Measurements from ENCODE around the gene SHCBP1L.
A peak's percentile ranks its signal among the peaks of the same experiment; 100 is the strongest.

The SHCBP1L gene

DNA sequence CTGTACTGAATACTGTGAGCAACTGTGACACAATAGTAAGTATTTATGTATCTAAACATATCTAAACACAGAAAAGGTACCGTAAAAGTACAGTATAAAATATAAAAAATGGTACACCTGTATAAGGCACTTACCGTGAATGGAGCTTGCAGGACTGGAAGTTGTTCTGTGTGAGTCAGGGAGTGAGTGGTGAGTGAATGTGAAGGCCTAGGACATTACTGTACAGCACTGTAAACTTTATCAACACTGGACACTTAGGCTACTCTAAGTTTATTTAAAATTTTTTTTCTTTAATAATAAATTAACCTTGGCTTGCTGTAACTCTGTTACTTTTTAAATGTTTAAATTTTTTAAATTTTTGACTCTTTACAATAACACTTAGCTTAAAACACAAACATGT lies 24.5 kb upstream of the SHCBP1L start:
- Histone ChIP-seq H3K18ac (ENCODE audit: low read depth in 1 of 2, low read length in 2 of 2) (no peak overlapping the region), H3K4me3 (ENCODE audit: insufficient read depth in 1 of 2, low read depth in 1 of 2, low read length in 2 of 2) (no peak overlapping the region), H3K4me2 (ENCODE audit: low read length, poor library complexity, severe bottlenecking) (no peak overlapping the region), H2BK120ac (ENCODE audit: low read depth, low read length) (no peak overlapping the region), H2BK15ac (ENCODE audit: low read depth, poor library complexity, severe bottlenecking) (no peak overlapping the region), H3K9me3 (ENCODE audit: control insufficient read depth, low read length) (no peaks in the 10 kb centered on the region), H3K36me3 (ENCODE audit: control insufficient read depth in 1 of 2, insufficient read depth in 2 of 2, low read depth in 1 of 2, low read length in 2 of 2) (no peaks in the 10 kb centered on the region), H2BK5ac (ENCODE audit: low read depth, low read length, poor library complexity, severe bottlenecking) (no peak overlapping the region), H3K14ac (ENCODE audit: low read length in 2 of 2) (no peak overlapping the region), H3K4ac (ENCODE audit: low read depth in 1 of 2, low read length in 2 of 2) (no peak overlapping the region), H3K27ac (ENCODE audit: low read length, poor library complexity, severe bottlenecking) (no peak overlapping the region), H3K23ac (ENCODE audit: low read length in 2 of 2) (no peak overlapping the region), H3K79me1 (replicated peaks; ENCODE audit: low read length, poor library complexity, severe bottlenecking) (no peaks in the 10 kb centered on the region), H2BK12ac (ENCODE audit: low read length in 2 of 2) (no peak overlapping the region), H3K4me1 (ENCODE audit: control insufficient read depth, insufficient read depth, low read depth, low read length) (no peaks in the 10 kb centered on the region), H2AK5ac (ENCODE audit: low read length, severe bottlenecking) (no peak overlapping the region), H3K9ac (ENCODE audit: low read length) (no peak overlapping the region), H2AFZ (ENCODE audit: low read depth, low read length) (no peak overlapping the region), H4K91ac (ENCODE audit: low read length) (no peak overlapping the region), H4K8ac (ENCODE audit: low read length) (no peak overlapping the region), H3K27me3 (ENCODE audit: control insufficient read depth in 1 of 2, insufficient read depth in 1 of 2, low read length in 2 of 2) (no peaks in the 10 kb centered on the region)
- no peak for DNase-seq
- no CpG with 5 or more reads among the region's 2 CpGs for WGBS

GRCh38 chr1:182974506-182975191 lies 21.7 kb upstream of the SHCBP1L start:
- peak; percentile 9 for DNase-seq
- no peak overlapping the region for H3K14ac ChIP-seq (ENCODE audit: low read length in 2 of 2)

GRCh38 chr1:182972829-182973228 lies 19.9 kb upstream of the SHCBP1L start:
- H3K4me3 ChIP-seq (ENCODE audit: insufficient read depth in 1 of 2, low read depth in 1 of 2, low read length in 2 of 2) = no peak overlapping the region
- no peak overlapping the region for H3K27ac ChIP-seq (ENCODE audit: low read length, poor library complexity, severe bottlenecking)
- no peak overlapping the region for H2BK12ac ChIP-seq (ENCODE audit: low read length in 2 of 2)
- H2BK120ac ChIP-seq (ENCODE audit: low read depth, low read length) = no peak overlapping the region
- H3K9ac ChIP-seq (ENCODE audit: low read length) = no peak overlapping the region
- H3K4me2 ChIP-seq (ENCODE audit: low read length, poor library complexity, severe bottlenecking) = no peak overlapping the region
- H3K79me1 ChIP-seq (replicated peaks; ENCODE audit: low read length, poor library complexity, severe bottlenecking) = no peaks in the 10 kb centered on the region
- no peak overlapping the region for H3K4ac ChIP-seq (ENCODE audit: low read depth in 1 of 2, low read length in 2 of 2)
- H3K36me3 ChIP-seq (ENCODE audit: control insufficient read depth in 1 of 2, insufficient read depth in 2 of 2, low read depth in 1 of 2, low read length in 2 of 2) = no peaks in the 10 kb centered on the region
- no peak overlapping the region for H4K8ac ChIP-seq (ENCODE audit: low read length)
- H3K14ac ChIP-seq (ENCODE audit: low read length in 2 of 2) = no peak overlapping the region
- no peak overlapping the region for H4K91ac ChIP-seq (ENCODE audit: low read length)
- no peak overlapping the region for H2BK15ac ChIP-seq (ENCODE audit: low read depth, poor library complexity, severe bottlenecking)
- H3K9me3 ChIP-seq (ENCODE audit: control insufficient read depth, low read length) = no peaks in the 10 kb centered on the region
- H2AK5ac ChIP-seq (ENCODE audit: low read length, severe bottlenecking) = no peak overlapping the region
- WGBS = 97% methylated on average over 6 of the region's 6 CpGs
- no peak overlapping the region for H3K23ac ChIP-seq (ENCODE audit: low read length in 2 of 2)
- no peak overlapping the region for H2BK5ac ChIP-seq (ENCODE audit: low read depth, low read length, poor library complexity, severe bottlenecking)
- H3K27me3 ChIP-seq (ENCODE audit: control insufficient read depth in 1 of 2, insufficient read depth in 1 of 2, low read length in 2 of 2) = no peaks in the 10 kb centered on the region
- DNase-seq = no peak
- no peak overlapping the region for H3K18ac ChIP-seq (ENCODE audit: low read depth in 1 of 2, low read length in 2 of 2)
- H3K4me1 ChIP-seq (ENCODE audit: control insufficient read depth, insufficient read depth, low read depth, low read length) = no peaks in the 10 kb centered on the region
- no peak overlapping the region for H2AFZ ChIP-seq (ENCODE audit: low read depth, low read length)

More at GRCh38 chr1:182974506-182975191, 21.7 kb upstream of the SHCBP1L start:
- Histone ChIP-seq H3K18ac (ENCODE audit: low read depth in 1 of 2, low read length in 2 of 2) (no peak overlapping the region), H2AFZ (ENCODE audit: low read depth, low read length) (no peak overlapping the region), H4K91ac (ENCODE audit: low read length) (no peak overlapping the region), H3K4ac (ENCODE audit: low read depth in 1 of 2, low read length in 2 of 2) (no peak overlapping the region), H3K27ac (ENCODE audit: low read length, poor library complexity, severe bottlenecking) (no peak overlapping the region), H3K36me3 (ENCODE audit: control insufficient read depth in 1 of 2, insufficient read depth in 2 of 2, low read depth in 1 of 2, low read length in 2 of 2) (no peaks in the 10 kb centered on the region), H4K8ac (ENCODE audit: low read length) (no peak overlapping the region), H3K79me1 (replicated peaks; ENCODE audit: low read length, poor library complexity, severe bottlenecking) (no peaks in the 10 kb centered on the region), H3K9ac (ENCODE audit: low read length) (peak overlapping the region; percentile 0), H3K4me2 (ENCODE audit: low read length, poor library complexity, severe bottlenecking) (no peak overlapping the region), H2BK5ac (ENCODE audit: low read depth, low read length, poor library complexity, severe bottlenecking) (no peak overlapping the region), H2BK15ac (ENCODE audit: low read depth, poor library complexity, severe bottlenecking) (no peak overlapping the region), H3K27me3 (ENCODE audit: control insufficient read depth in 1 of 2, insufficient read depth in 1 of 2, low read length in 2 of 2) (no peaks in the 10 kb centered on the region), H2BK120ac (ENCODE audit: low read depth, low read length) (no peak overlapping the region), H3K4me3 (ENCODE audit: insufficient read depth in 1 of 2, low read depth in 1 of 2, low read length in 2 of 2) (no peak overlapping the region), H3K9me3 (ENCODE audit: control insufficient read depth, low read length) (no peaks in the 10 kb centered on the region), H3K4me1 (ENCODE audit: control insufficient read depth, insufficient read depth, low read depth, low read length) (no peaks in the 10 kb centered on the region), H3K23ac (ENCODE audit: low read length in 2 of 2) (no peak overlapping the region), H2BK12ac (ENCODE audit: low read length in 2 of 2) (no peak overlapping the region), H2AK5ac (ENCODE audit: low read length, severe bottlenecking) (no peak overlapping the region)
- 78% methylated on average over 2 of the region's 2 CpGs for WGBS

DNA sequence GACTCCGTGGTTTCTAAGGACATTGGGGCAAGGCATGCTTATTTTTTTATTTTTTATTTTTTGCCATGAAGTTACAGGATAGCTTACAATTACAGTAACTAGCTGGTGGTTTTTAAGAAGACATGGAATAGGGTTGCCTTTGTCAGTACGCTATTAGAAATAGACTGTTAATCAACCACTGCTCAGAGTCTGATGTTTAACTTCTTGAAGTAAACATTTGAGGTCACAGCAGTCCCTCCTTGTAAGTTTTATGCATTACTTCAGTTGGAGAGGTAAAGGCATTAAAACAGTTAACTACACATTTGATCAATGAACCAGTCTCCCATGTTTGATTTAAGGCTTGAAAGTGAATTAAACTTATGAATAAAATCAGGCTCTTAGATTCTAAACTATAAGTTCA lies 19.3 kb upstream of the SHCBP1L start:
- Histone ChIP-seq H3K4me3 (ENCODE audit: insufficient read depth in 1 of 2, low read depth in 1 of 2, low read length in 2 of 2) (no peak overlapping the region), H3K79me1 (replicated peaks; ENCODE audit: low read length, poor library complexity, severe bottlenecking) (no peaks in the 10 kb centered on the region), H4K8ac (ENCODE audit: low read length) (no peak overlapping the region), H3K4ac (ENCODE audit: low read depth in 1 of 2, low read length in 2 of 2) (no peak overlapping the region), H3K4me1 (ENCODE audit: control insufficient read depth, insufficient read depth, low read depth, low read length) (no peaks in the 10 kb centered on the region), H2BK120ac (ENCODE audit: low read depth, low read length) (no peak overlapping the region), H3K23ac (ENCODE audit: low read length in 2 of 2) (no peak overlapping the region), H3K9ac (ENCODE audit: low read length) (no peak overlapping the region), H2BK15ac (ENCODE audit: low read depth, poor library complexity, severe bottlenecking) (no peak overlapping the region), H3K27ac (ENCODE audit: low read length, poor library complexity, severe bottlenecking) (no peak overlapping the region), H3K4me2 (ENCODE audit: low read length, poor library complexity, severe bottlenecking) (no peak overlapping the region), H4K91ac (ENCODE audit: low read length) (no peak overlapping the region), H3K9me3 (ENCODE audit: control insufficient read depth, low read length) (no peaks in the 10 kb centered on the region), H3K36me3 (ENCODE audit: control insufficient read depth in 1 of 2, insufficient read depth in 2 of 2, low read depth in 1 of 2, low read length in 2 of 2) (no peaks in the 10 kb centered on the region), H3K14ac (ENCODE audit: low read length in 2 of 2) (no peak overlapping the region), H3K18ac (ENCODE audit: low read depth in 1 of 2, low read length in 2 of 2) (no peak overlapping the region), H3K27me3 (ENCODE audit: control insufficient read depth in 1 of 2, insufficient read depth in 1 of 2, low read length in 2 of 2) (no peaks in the 10 kb centered on the region), H2AFZ (ENCODE audit: low read depth, low read length) (no peak overlapping the region), H2AK5ac (ENCODE audit: low read length, severe bottlenecking) (no peak overlapping the region), H2BK5ac (ENCODE audit: low read depth, low read length, poor library complexity, severe bottlenecking) (no peak overlapping the region), H2BK12ac (ENCODE audit: low read length in 2 of 2) (no peak overlapping the region)
- WGBS = 86% methylated on average over 1 of the region's 2 CpGs
- DNase-seq = peak; percentile 19
